ENCODE results near the gene EDDM13. TPM values are rescaled to one million over a fixed set of nuclear protein-coding genes. Genes with fewer than 3 reads are reported as not detected.
A peak's percentile ranks its signal among the peaks of the same experiment; 100 is the strongest.

EDDM13 gene
- total RNA-seq, 3 donors from 2014 or later (not counting 1 experiment from before 2014, with no cell fraction given): 1.5 to 3.1 (median 2.6) TPM

GRCh38 chr19:56316728-56317127 lies 44.2 kb downstream of the EDDM13 start:
- H3K27me3 Mint-ChIP-seq (ENCODE audit: low read depth in 2 of 2): peaks cover under 1 to 8% of the 10 kb centered on the region in 2 donors
- peak overlapping the region; percentile 28 for H3K4me3 Mint-ChIP-seq
- no peak overlapping the region for H3K4me3 ChIP-seq (ENCODE audit: low read length)
- no peaks in the 10 kb centered on the region for H3K9me3 Mint-ChIP-seq
- H3K27ac ChIP-seq (ENCODE audit: low read length): no peak overlapping the region
- peaks cover 21 to 35% of the 10 kb centered on the region in 2 donors for H3K4me1 Mint-ChIP-seq
- no peaks in the 10 kb centered on the region for H3K9me3 ChIP-seq (ENCODE audit: control insufficient read depth, insufficient read depth, low read length)
- no peaks in the 10 kb centered on the region for H3K27me3 ChIP-seq (ENCODE audit: control insufficient read depth, insufficient read depth, low read length)
- H3K4me1 ChIP-seq (ENCODE audit: control insufficient read depth, insufficient read depth, low read length): peaks cover 13% of the 10 kb centered on the region
- peak overlapping the region in 1 of 2 donors; percentile 97 for H3K27ac Mint-ChIP-seq
- ATAC-seq (no peak), DNase-seq (no peak)
- intact Hi-C loops (cut with micrococcal nuclease): loop anchor here (10.0 kb wide), 1 partner anchor 662 kb away; the partner anchor contains the start of gene U2AF2
- WGBS (ENCODE audit: insufficient coverage): 100% methylated on average over 4 of the region's 5 CpGs
- TF ChIP-seq CTCF (IDR thresholded peaks at IDR 0.05): no peak
- H3K36me3 Mint-ChIP-seq: no peaks in the 10 kb centered on the region
- no peaks in the 10 kb centered on the region for H3K36me3 ChIP-seq (ENCODE audit: control insufficient read depth, insufficient read depth, low read length)

GRCh38 chr19:56317749-56318148 lies 45.2 kb downstream of the EDDM13 start:
- Histone ChIP-seq H3K27me3 (ENCODE audit: control insufficient read depth, insufficient read depth, low read length) (no peaks in the 10 kb centered on the region), H3K4me1 (ENCODE audit: control insufficient read depth, insufficient read depth, low read length) (peaks cover 13% of the 10 kb centered on the region), H3K36me3 (ENCODE audit: control insufficient read depth, insufficient read depth, low read length) (no peaks in the 10 kb centered on the region), H3K4me3 (ENCODE audit: low read length) (no peak overlapping the region), H3K9me3 (ENCODE audit: control insufficient read depth, insufficient read depth, low read length) (no peaks in the 10 kb centered on the region), H3K27ac (ENCODE audit: low read length) (no peak overlapping the region)
- TF ChIP-seq CTCF (IDR thresholded peaks at IDR 0.05): no peak
- Mint-ChIP-seq H3K9me3 (no peaks in the 10 kb centered on the region), H3K27ac (no peak overlapping the region), H3K36me3 (no peaks in the 10 kb centered on the region), H3K27me3 (ENCODE audit: low read depth in 2 of 2) (peaks cover 4 to 8% of the 10 kb centered on the region in 2 donors), H3K4me1 (peaks cover 21 to 29% of the 10 kb centered on the region in 2 donors), H3K4me3 (no peak overlapping the region)
- intact Hi-C loops (cut with micrococcal nuclease): loop anchor here (10.0 kb wide), 1 partner anchor 663 kb away; the partner anchor contains the start of gene U2AF2
- no peak for DNase-seq
- 88% methylated on average over 2 of the region's 2 CpGs for WGBS (ENCODE audit: insufficient coverage)
- no peak for ATAC-seq

- no peaks in the 10 kb centered on the region for H3K9me3 ChIP-seq (ENCODE audit: control insufficient read depth, insufficient read depth, low read length)
- no peaks in the 10 kb centered on the region for H3K36me3 ChIP-seq (ENCODE audit: control insufficient read depth, insufficient read depth, low read length)
- WGBS (ENCODE audit: insufficient coverage): 61% methylated on average over 3 of the region's 3 CpGs
- Mint-ChIP-seq H3K4me3 (no peak overlapping the region), H3K27me3 (ENCODE audit: low read depth in 2 of 2) (peaks cover 6 to 15% of the 10 kb centered on the region in 2 donors), H3K4me1 (peaks cover 10 to 11% of the 10 kb centered on the region in 2 donors), H3K9me3 (no peaks in the 10 kb centered on the region), H3K27ac (no peak overlapping the region), H3K36me3 (no peaks in the 10 kb centered on the region)
- ATAC-seq: no peak
- no peak overlapping the region for H3K4me3 ChIP-seq (ENCODE audit: low read length)
- H3K4me1 ChIP-seq (ENCODE audit: control insufficient read depth, insufficient read depth, low read length): peaks cover 7% of the 10 kb centered on the region
- H3K27me3 ChIP-seq (ENCODE audit: control insufficient read depth, insufficient read depth, low read length): no peaks in the 10 kb centered on the region
- H3K27ac ChIP-seq (ENCODE audit: low read length): no peak overlapping the region
- no peak for DNase-seq
- no peak for TF ChIP-seq CTCF (IDR thresholded peaks at IDR 0.05)
- intact Hi-C loops (cut with micrococcal nuclease): loop anchor here (10.0 kb wide), 1 partner anchor 665 kb away; the partner anchor contains the start of gene U2AF2
Observed at GRCh38 chr19:56319991-56320390, 47.4 kb downstream of the EDDM13 start.
